IMR-90 (cell line): ENCODE results near the gene SEPHS2. TPM values are rescaled to one million over a fixed set of nuclear protein-coding genes. Genes with fewer than 3 reads are reported as not detected.

Experiments used
- ATAC-seq: fragments of 200-7000 bp; cut with Tn5 transposase; 2 replicates; pipeline ENCODE4 v1.9.1; 2020; ENCODE audit warnings: low read depth, mild to moderate bottlenecking, moderate library complexity
- BruUV-seq: library from RNA; stranded (reverse); fragments of 400-500 nt; replicated peaks from 2 replicates; lab custom pipeline; 2021; lab: Mats Ljungman, UMichigan
- CTCF ChIA-PET: fragments of 300-600 bp; formaldehyde crosslinking; extraction: SDS; loops from one replicate; lab custom pipeline; 2021; ENCODE audit warnings: antibody characterized with exemption; lab: Yijun Ruan, JAX
- POLR2A ChIA-PET: fragments of 300-600 bp; sonication (Branson Sonifier 250); formaldehyde crosslinking; loops from one replicate; lab custom pipeline; 2022; ENCODE audit warnings: antibody characterized with exemption; ENCODE audit not compliant: unreplicated experiment; lab: Charles Lee
- DNase-seq: peaks from one replicate; pipeline ENCODE4 v3.0.0; 2013
- H2AFZ ChIP-seq: replicated peaks from 2 replicates; pipeline ENCODE3; 2013; ENCODE audit warnings: low read length, mild to moderate bottlenecking; ENCODE audit not compliant: poor library complexity
- H2AK5ac ChIP-seq: 2 replicates; pipeline ENCODE4 v1.6.1; 2013; ENCODE audit warnings: low read depth, low read length, inconsistent platforms
- H2AK9ac ChIP-seq: replicated peaks from 2 replicates; pipeline ENCODE3; 2013; ENCODE audit warnings: mild to moderate bottlenecking, low read depth, low read length, moderate library complexity; ENCODE audit not compliant: poor library complexity
- H2BK120ac ChIP-seq: 2 replicates; pipeline ENCODE4 v1.6.1; 2013; ENCODE audit warnings: low read depth, low read length, inconsistent platforms
- H2BK15ac ChIP-seq: 3 replicates; pipeline ENCODE4 v1.6.1; 2013; ENCODE audit warnings: low read depth, low read length, inconsistent platforms
- H2BK20ac ChIP-seq: 2 replicates; pipeline ENCODE4 v1.6.1; 2013; ENCODE audit warnings: low read depth, mild to moderate bottlenecking, inconsistent platforms, low read length, moderate library complexity
- H2BK5ac ChIP-seq: 2 replicates; pipeline ENCODE4 v1.6.1; 2013; ENCODE audit warnings: mild to moderate bottlenecking, low read depth, low read length, inconsistent platforms; ENCODE audit not compliant: poor library complexity, severe bottlenecking
- H3K14ac ChIP-seq: replicated peaks from 2 replicates; pipeline ENCODE4 v1.6.1; 2013; ENCODE audit warnings: low read depth, low read length, inconsistent platforms
- H3K18ac ChIP-seq: 2 replicates; pipeline ENCODE4 v1.6.1; 2013; ENCODE audit warnings: low read depth, low read length, control low read depth
- H3K23ac ChIP-seq: 2 replicates; pipeline ENCODE4 v1.6.1; 2013; ENCODE audit warnings: low read depth, low read length, inconsistent platforms
- H3K27ac ChIP-seq: 2 replicates; pipeline ENCODE4 v1.5.1; 2013; ENCODE audit warnings: mild to moderate bottlenecking, control low read depth, low read length; ENCODE audit not compliant: insufficient read depth
- H3K27me3 ChIP-seq: 2 replicates; pipeline ENCODE4 v1.6.1; 2013; ENCODE audit warnings: low read length; ENCODE audit not compliant: control insufficient read depth, insufficient read depth
- H3K36me3 ChIP-seq: 2 replicates; pipeline ENCODE4 v1.6.1; 2013; ENCODE audit warnings: low read length, mixed read lengths; ENCODE audit not compliant: control insufficient read depth, insufficient read depth
- H3K4ac ChIP-seq: 2 replicates; pipeline ENCODE4 v1.6.1; 2013; ENCODE audit warnings: low read depth, low read length, inconsistent platforms
- H3K4me1 ChIP-seq: 2 replicates; pipeline ENCODE4 v1.6.1; 2013; ENCODE audit warnings: low read length, mixed read lengths; ENCODE audit not compliant: control insufficient read depth, insufficient read depth
- H3K4me2 ChIP-seq: 2 replicates; pipeline ENCODE4 v1.6.1; 2013; ENCODE audit warnings: low read depth, mild to moderate bottlenecking, control low read depth, low read length, moderate library complexity
- H3K4me3 ChIP-seq: 2 replicates; pipeline ENCODE4 v1.5.1; 2013; ENCODE audit warnings: low read depth, mild to moderate bottlenecking, control low read depth, low read length, moderate library complexity; ENCODE audit not compliant: insufficient read depth
- H3K56ac ChIP-seq: 2 replicates; pipeline ENCODE4 v1.6.1; 2013; ENCODE audit warnings: low read length, inconsistent platforms; ENCODE audit not compliant: insufficient read depth; ENCODE audit errors: extremely low read depth
- H3K79me1 ChIP-seq, 2 experiments: 2 replicates each; pipeline ENCODE4 v1.6.1; 2013; ENCODE audit warnings: low read length in 2 of 2, inconsistent platforms in 1 of 2, low read depth in 1 of 2
- H3K9ac ChIP-seq: 2 replicates; pipeline ENCODE4 v1.6.1; 2013; ENCODE audit warnings: low read depth, low read length, control low read depth
- H3K9me1 ChIP-seq: 2 replicates; pipeline ENCODE4 v1.6.1; 2013; ENCODE audit warnings: low read length, inconsistent platforms; ENCODE audit not compliant: insufficient read depth
- H3K9me3 ChIP-seq: 2 replicates; pipeline ENCODE4 v1.6.1; 2013; ENCODE audit warnings: low read length; ENCODE audit not compliant: control insufficient read depth, insufficient read depth
- H4K20me1 ChIP-seq: 2 replicates; pipeline ENCODE4 v1.6.1; 2013; ENCODE audit warnings: low read length, inconsistent platforms; ENCODE audit not compliant: insufficient read depth
- H4K5ac ChIP-seq: 2 replicates; pipeline ENCODE4 v1.6.1; 2013; ENCODE audit warnings: mild to moderate bottlenecking, low read depth, low read length, control low read depth
- H4K8ac ChIP-seq, 2 experiments: 2 replicates each; pipeline ENCODE4 v1.6.1; 2013; ENCODE audit warnings: low read depth in 2 of 2, low read length in 2 of 2, control low read depth in 1 of 2, inconsistent platforms in 1 of 2
- H4K91ac ChIP-seq: 2 replicates; pipeline ENCODE4 v1.6.1; 2013; ENCODE audit warnings: low read depth, low read length, inconsistent platforms; ENCODE audit not compliant: insufficient read depth
- BHLHE40 ChIP-seq: fragments of 150-350 bp; IDR thresholded peaks from 2 replicates; pipeline ENCODE4 v1.6.1; 2016; ENCODE audit warnings: mild to moderate bottlenecking, low read depth, low read length
- CEBPB ChIP-seq: IDR thresholded peaks from 2 replicates; pipeline ENCODE4 v1.6.1; 2012; ENCODE audit warnings: low read depth, low read length, improper control_type of control experiment
- CHD1 ChIP-seq: IDR thresholded peaks from 2 replicates; pipeline ENCODE4 v1.6.1; 2012; ENCODE audit warnings: low read depth, low read length, improper control_type of control experiment
- CTCF ChIP-seq: conservative IDR thresholded peaks from 2 replicates; pipeline ENCODE4 v1.5.1; 2012; ENCODE audit warnings: mild to moderate bottlenecking, low read depth, low read length, improper control_type of control experiment
- ELK1 ChIP-seq: fragments of 150-350 bp; IDR thresholded peaks from 2 replicates; pipeline ENCODE4 v1.6.1; 2016; ENCODE audit warnings: low read depth, mild to moderate bottlenecking, low read length, moderate library complexity, borderline replicate concordance
- FOS ChIP-seq: fragments of 150-350 bp; IDR thresholded peaks from 2 replicates; pipeline ENCODE4 v1.6.1; 2016; ENCODE audit warnings: low read depth, low read length
- MAFK ChIP-seq: IDR thresholded peaks from 2 replicates; pipeline ENCODE4 v1.6.1; 2012; ENCODE audit warnings: low read depth, low read length, improper control_type of control experiment
- MAZ ChIP-seq: IDR thresholded peaks from 2 replicates; pipeline ENCODE4 v1.6.1; 2012; ENCODE audit warnings: low read depth, mild to moderate bottlenecking, low read length, improper control_type of control experiment, moderate library complexity, borderline replicate concordance
- MXI1 ChIP-seq: IDR thresholded peaks from 2 replicates; pipeline ENCODE4 v1.6.1; 2012; ENCODE audit warnings: low read depth, mild to moderate bottlenecking, low read length, moderate library complexity, borderline replicate concordance
- NFE2L2 ChIP-seq: fragments of 150-350 bp; IDR thresholded peaks from 2 replicates; pipeline ENCODE4 v1.6.1; 2016; ENCODE audit warnings: low read depth, mild to moderate bottlenecking, low read length
- POLR2A ChIP-seq: IDR thresholded peaks from 2 replicates; pipeline ENCODE4 v1.6.1; 2012; ENCODE audit warnings: mild to moderate bottlenecking, low read depth, low read length
- RAD21 ChIP-seq: IDR thresholded peaks from 2 replicates; pipeline ENCODE4 v1.6.1; 2012; ENCODE audit warnings: low read length, improper control_type of control experiment
- RCOR1 ChIP-seq: IDR thresholded peaks from 2 replicates; pipeline ENCODE4 v1.6.1; 2012; ENCODE audit warnings: mild to moderate bottlenecking, low read length, improper control_type of control experiment; ENCODE audit not compliant: insufficient replicate concordance
- RFX5 ChIP-seq: IDR thresholded peaks from 2 replicates; pipeline ENCODE4 v1.8.0; 2012; ENCODE audit warnings: low read depth, mild to moderate bottlenecking, low read length, moderate library complexity
- SMC3 ChIP-seq: fragments of 150-350 bp; IDR thresholded peaks from 2 replicates; pipeline ENCODE4 v1.6.1; 2016; ENCODE audit warnings: low read depth, mild to moderate bottlenecking, antibody characterized with exemption, low read length, moderate library complexity
- USF2 ChIP-seq: fragments of 150-350 bp; IDR thresholded peaks from 2 replicates; pipeline ENCODE4 v1.6.1; 2017; ENCODE audit warnings: mild to moderate bottlenecking, antibody characterized with exemption, low read length, low read depth
- WGBS, 2 experiments: methylation state at CpG; one replicate each; pipeline versions ENCODE4 v1.1.5 to v1.1.7; 2013; ENCODE audit warnings: missing lambda C conversion rate in 2 of 2; ENCODE audit not compliant: insufficient read length in 1 of 2; ENCODE audit errors: extremely low coverage in 2 of 2; 5-methylcytosine and 5-hydroxymethylcytosine counted together
- dilution Hi-C: fragments of 300-500 bp; cut with HindIII; formaldehyde crosslinking; loops from one replicate; pipeline ENCODE4 v1.14.3; 2018; ENCODE audit warnings: low sequenced_read_pairs; ENCODE audit not compliant: unreplicated experiment
- in situ Hi-C: fragments of 300-500 bp; cut with MboI; formaldehyde crosslinking; loops from 3 replicates; pipeline ENCODE4 v1.14.3; 2019; ENCODE audit warnings: low sequenced_read_pairs, inconsistent platforms, mixed read lengths
- intact Hi-C: fragments of 100-400 bp; cut with micrococcal nuclease; formaldehyde crosslinking; loops from 2 replicates; pipeline ENCODE4 v1.10.0; 2022
- polyA plus RNA-seq, 3 experiments: library from polyadenylated mRNA; depleted of rRNA; stranded (reverse); fragments of >200 nt; gene quantifications; 2 replicates each; pipeline ENCODE4 v1.2.3, GENCODE V29; 2012; ENCODE audit warnings: low replicate concordance in 1 of 3
- total RNA-seq: library from RNA; depleted of rRNA; stranded (reverse); fragments of >200 nt; gene quantifications from 2 replicates; pipeline ENCODE4 v1.2.3, GENCODE V29; 2012

SEPHS2 gene
- total and polyA plus RNA-seq, 2 of the 4 experiments (the other 2 are of a cell fraction) = 10.4 to 31.4 TPM

- no peak overlapping the region for H3K56ac ChIP-seq
- intact Hi-C loops = no loop called here
- H4K8ac ChIP-seq = no peak overlapping the region
- peaks cover 26% of the 10 kb centered on the region for H3K27me3 ChIP-seq
- in situ Hi-C loops = no loop called here
- H3K14ac ChIP-seq = no peak overlapping the region
- H2BK120ac ChIP-seq = no peak overlapping the region
- ChIA-PET POLR2A (no interaction called here), CTCF (interaction anchor here (0.8 to 1.3 kb wide), 2 partner anchors 12 to 26 kb away, joined by 3 to 4 read pairs; partner anchors contain the start of gene DCTPP1)
- H2AFZ ChIP-seq = no peak overlapping the region
- no peaks in the 10 kb centered on the region for H4K20me1 ChIP-seq
- no peaks in the 10 kb centered on the region for H3K36me3 ChIP-seq
- no peaks in the 10 kb centered on the region for H3K4me1 ChIP-seq
- no TSS peak for BruUV-seq
- H3K23ac ChIP-seq = no peak overlapping the region
- H3K4me2 ChIP-seq = no peak overlapping the region
- TF ChIP-seq MAFK (no peak), RFX5 (no peak), FOS (no peak), POLR2A (no peak), RAD21 (no peak), CTCF (no peak), CEBPB (no peak), ELK1 (no peak), BHLHE40 (no peak), SMC3 (no peak), MAZ (no peak), RCOR1 (no peak), USF2 (no peak), MXI1 (no peak), CHD1 (no peak), NFE2L2 (no peak)
- no peak overlapping the region for H3K9ac ChIP-seq
- H4K5ac ChIP-seq = no peak overlapping the region
- H3K18ac ChIP-seq = no peak overlapping the region
- no peak overlapping the region for H2AK9ac ChIP-seq
- no peak overlapping the region for H3K27ac ChIP-seq
- H3K9me1 ChIP-seq = no peaks in the 10 kb centered on the region
- H3K9me3 ChIP-seq = no peaks in the 10 kb centered on the region
- no CpG with 5 or more reads among the region's 1 CpG for WGBS, 2 experiments
- no peak overlapping the region for H2BK20ac ChIP-seq
- H4K91ac ChIP-seq = no peak overlapping the region
- no peak for ATAC-seq
- dilution Hi-C loops = no loop called here
- no peak for DNase-seq
- no peaks in the 10 kb centered on the region for H3K79me1 ChIP-seq
- no peak overlapping the region for H3K4me3 ChIP-seq
- no peak overlapping the region for H2BK5ac ChIP-seq
- no peak overlapping the region for H2AK5ac ChIP-seq
- H2BK15ac ChIP-seq = no peak overlapping the region
- no peak overlapping the region for H3K4ac ChIP-seq
Observed at GRCh38 chr16:30456302-30456701, 10.6 kb upstream of the SEPHS2 start.
